H7 (cell line): Measurements from ENCODE around the gene IFT43. TPM values are rescaled to one million over a fixed set of nuclear protein-coding genes. Genes with fewer than 3 reads are reported as not detected.

ENCODE experiments used
- DNase-seq: peaks from one replicate; pipeline ENCODE4 v3.0.0; 2012
- H3K27me3 ChIP-seq: 2 replicates; pipeline ENCODE4 v1.6.0; 2011; ENCODE audit warnings: mild to moderate bottlenecking, low read length; ENCODE audit not compliant: control insufficient read depth, insufficient read depth
- H3K36me3 ChIP-seq: replicated peaks from 2 replicates; pipeline ENCODE4 v1.5.1; 2011; ENCODE audit warnings: low read length; ENCODE audit not compliant: control insufficient read depth, insufficient read depth
- H3K4me3 ChIP-seq: 2 replicates; pipeline ENCODE4 v1.5.1; 2011; ENCODE audit warnings: low read depth, mild to moderate bottlenecking, control low read depth, low read length, moderate library complexity; ENCODE audit not compliant: insufficient read depth
- total RNA-seq: library from RNA; depleted of rRNA; stranded (reverse); fragments of >200 nt; shearing (Covaris generic); gene quantifications from 2 replicates; pipeline ENCODE4 v1.2.3, GENCODE V29; 2014

The IFT43 gene
- total RNA-seq, 1 experiment from 2014 or later, result 24.6 TPM

DNA sequence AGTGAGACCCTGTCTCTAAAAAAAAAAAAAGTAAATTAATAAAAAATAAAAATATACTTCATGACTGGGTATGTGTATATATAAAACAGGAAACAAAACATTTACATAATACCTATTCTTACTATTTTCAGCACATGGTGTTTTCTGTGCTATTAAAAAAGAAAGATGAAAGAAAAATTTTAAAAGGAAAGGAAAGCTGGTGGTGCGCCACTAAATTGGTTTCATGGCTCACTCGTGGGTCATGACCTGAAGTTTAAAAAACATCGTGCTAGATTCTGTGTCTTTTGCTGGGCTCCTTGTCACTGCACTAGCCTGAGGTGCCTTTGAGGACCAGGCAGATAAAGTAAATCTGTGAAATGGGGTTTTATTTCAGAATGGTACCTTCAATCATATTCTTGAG lies 69.8 kb downstream of the IFT43 start:
- no peak for DNase-seq
- H3K27me3 ChIP-seq, result no peaks in the 10 kb centered on the region
- H3K36me3 ChIP-seq, result no peaks in the 10 kb centered on the region
- no peak overlapping the region for H3K4me3 ChIP-seq

- peak; percentile 59 for DNase-seq
- no peaks in the 10 kb centered on the region for H3K27me3 ChIP-seq
- no peak overlapping the region for H3K4me3 ChIP-seq
- H3K36me3 ChIP-seq, result no peaks in the 10 kb centered on the region
Measured at GRCh38 chr14:76056128-76056527, 70.6 kb downstream of the IFT43 start.

DNA sequence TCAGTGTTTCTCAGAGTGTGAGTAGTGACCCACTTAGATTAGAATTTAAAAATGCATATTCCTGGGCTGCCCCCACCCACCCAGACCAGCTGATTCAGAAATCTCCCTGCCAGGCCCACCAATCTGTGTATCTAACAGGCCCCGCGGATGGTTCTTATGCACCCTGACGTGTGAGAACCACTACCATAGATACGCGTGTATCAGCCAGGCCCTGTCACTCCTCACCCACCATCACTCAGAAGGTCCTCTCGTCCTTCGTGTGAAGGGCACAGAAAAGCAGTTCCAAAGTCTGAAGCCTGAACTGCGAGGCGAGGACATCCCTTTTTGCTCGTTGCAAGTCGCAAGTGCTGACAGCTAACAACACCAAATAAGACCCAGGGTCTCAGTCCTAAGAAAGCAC lies 72.4 kb downstream of the IFT43 start:
- no peak for DNase-seq
- Histone ChIP-seq H3K36me3 (no peaks in the 10 kb centered on the region), H3K27me3 (no peaks in the 10 kb centered on the region), H3K4me3 (no peak overlapping the region)

DNA sequence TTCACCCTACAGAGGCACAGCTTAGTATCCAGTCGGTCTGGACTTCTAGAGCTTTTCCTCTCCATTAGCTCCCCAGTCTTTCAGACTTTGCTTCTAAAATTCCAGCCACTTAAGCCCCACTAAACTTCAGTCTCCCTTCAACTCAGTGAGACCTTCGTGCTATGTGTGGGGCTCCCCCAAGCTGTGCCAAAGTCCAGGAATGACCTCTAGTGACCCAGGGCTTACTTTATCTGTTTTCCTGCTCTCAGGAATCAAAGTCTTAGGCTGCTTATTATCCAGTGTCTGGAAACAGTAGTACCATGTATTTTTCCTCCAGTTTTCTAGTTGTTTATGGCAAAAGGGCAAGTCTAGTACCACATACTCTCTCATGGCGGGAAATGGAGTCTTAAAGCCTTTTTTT lies 77.8 kb downstream of the IFT43 start:
- no peaks in the 10 kb centered on the region for H3K27me3 ChIP-seq
- no peaks in the 10 kb centered on the region for H3K36me3 ChIP-seq
- DNase-seq, result no peak
- H3K4me3 ChIP-seq, result no peak overlapping the region

DNA sequence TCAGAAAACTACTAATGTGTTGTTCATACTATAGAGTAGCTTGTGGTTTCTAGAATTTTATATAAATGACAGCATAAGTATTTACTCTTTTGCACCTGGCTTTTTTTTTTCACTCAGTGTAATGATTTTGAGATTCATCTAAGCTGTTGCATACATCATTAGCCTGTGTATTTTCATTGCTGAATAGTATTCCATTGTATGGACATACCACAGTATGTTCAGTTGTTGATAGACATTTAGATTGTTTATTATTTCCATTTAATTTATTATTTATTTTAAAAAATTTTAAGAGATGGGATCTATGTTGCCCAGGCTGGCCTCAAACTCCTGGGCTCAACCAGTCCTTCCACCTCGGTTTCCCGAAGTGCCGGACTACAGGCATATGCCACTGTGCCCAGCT lies 80.0 kb downstream of the IFT43 start:
- Histone ChIP-seq H3K4me3 (no peak overlapping the region), H3K36me3 (no peaks in the 10 kb centered on the region), H3K27me3 (no peaks in the 10 kb centered on the region)
- DNase-seq, result no peak

- no peaks in the 10 kb centered on the region for H3K36me3 ChIP-seq
- H3K27me3 ChIP-seq, result no peaks in the 10 kb centered on the region
- no peak for DNase-seq
- H3K4me3 ChIP-seq, result no peak overlapping the region
Measured at GRCh38 chr14:76067536-76067935, 82.0 kb downstream of the IFT43 start.

GRCh38 chr14:76073717-76074116 lies 88.2 kb downstream of the IFT43 start:
- Histone ChIP-seq H3K36me3 (no peaks in the 10 kb centered on the region; the same call in 1 of the 2 replicates), H3K4me3 (no peak overlapping the region), H3K27me3 (no peaks in the 10 kb centered on the region)
- DNase-seq, result no peak

DNA sequence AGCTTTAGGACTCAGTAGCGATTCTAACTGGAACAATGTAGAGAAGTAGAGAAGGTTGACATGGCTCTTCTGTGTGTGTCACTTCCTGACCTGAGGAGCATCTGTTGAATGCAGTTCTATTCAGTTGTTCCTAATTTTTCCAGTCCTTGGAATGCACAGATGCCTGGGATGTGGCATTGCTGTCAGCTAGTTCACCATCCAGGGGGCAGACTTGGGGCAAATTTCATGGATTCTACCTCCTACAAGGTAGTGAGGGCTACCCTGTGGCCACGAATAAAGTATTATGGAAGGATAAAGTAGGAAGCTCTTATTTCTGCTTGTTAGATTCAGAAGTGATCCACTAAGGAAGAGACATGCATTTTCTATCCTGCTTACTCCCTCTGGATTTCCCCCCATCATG lies 91.8 kb downstream of the IFT43 start:
- Histone ChIP-seq H3K36me3 (no peaks in the 10 kb centered on the region; the same call in 1 of the 2 replicates), H3K4me3 (no peak overlapping the region), H3K27me3 (no peaks in the 10 kb centered on the region)
- DNase-seq, result peak; percentile 52

GRCh38 chr14:76078501-76078900 lies 92.9 kb downstream of the IFT43 start:
- Histone ChIP-seq H3K4me3 (no peak overlapping the region), H3K36me3 (no peaks in the 10 kb centered on the region; the same call in 1 of the 2 replicates), H3K27me3 (no peaks in the 10 kb centered on the region)
- peak; percentile 17 for DNase-seq

- Histone ChIP-seq H3K36me3 (no peaks in the 10 kb centered on the region), H3K4me3 (no peak overlapping the region), H3K27me3 (no peaks in the 10 kb centered on the region)
- DNase-seq, result no peak
Measured at GRCh38 chr14:76080025-76080424, 94.5 kb downstream of the IFT43 start.

DNA sequence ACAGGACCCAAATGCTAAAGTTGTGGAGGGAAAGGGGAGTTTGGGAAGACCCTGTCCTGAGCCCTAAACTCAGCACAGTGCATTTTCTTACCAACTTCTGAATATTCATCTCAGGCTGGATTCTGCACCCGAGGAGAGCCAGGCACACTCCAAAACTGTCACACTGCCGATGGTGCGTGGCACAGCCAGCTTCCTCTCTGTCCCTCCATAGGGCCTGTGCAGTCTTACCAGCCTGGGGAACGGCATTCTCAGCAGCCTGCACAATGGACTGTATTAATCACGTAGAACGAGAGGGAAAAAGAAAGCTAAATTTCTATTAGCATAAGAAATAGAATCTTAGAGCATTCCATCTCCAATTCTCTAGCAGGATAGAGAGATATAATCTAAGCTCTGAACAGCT lies 94.9 kb downstream of the IFT43 start:
- peak; percentile 10 for DNase-seq
- Histone ChIP-seq H3K4me3 (no peak overlapping the region), H3K27me3 (no peaks in the 10 kb centered on the region), H3K36me3 (no peaks in the 10 kb centered on the region)

GRCh38 chr14:76081642-76082041 lies 96.1 kb downstream of the IFT43 start:
- Histone ChIP-seq H3K36me3 (no peaks in the 10 kb centered on the region), H3K27me3 (no peaks in the 10 kb centered on the region), H3K4me3 (no peak overlapping the region)
- no peak for DNase-seq

GRCh38 chr14:76083796-76084765 lies 98.5 kb downstream of the IFT43 start:
- H3K27me3 ChIP-seq, result no peaks in the 10 kb centered on the region
- peak; percentile 78 for DNase-seq
- no peaks in the 10 kb centered on the region for H3K36me3 ChIP-seq
- H3K4me3 ChIP-seq, result no peak overlapping the region

DNA sequence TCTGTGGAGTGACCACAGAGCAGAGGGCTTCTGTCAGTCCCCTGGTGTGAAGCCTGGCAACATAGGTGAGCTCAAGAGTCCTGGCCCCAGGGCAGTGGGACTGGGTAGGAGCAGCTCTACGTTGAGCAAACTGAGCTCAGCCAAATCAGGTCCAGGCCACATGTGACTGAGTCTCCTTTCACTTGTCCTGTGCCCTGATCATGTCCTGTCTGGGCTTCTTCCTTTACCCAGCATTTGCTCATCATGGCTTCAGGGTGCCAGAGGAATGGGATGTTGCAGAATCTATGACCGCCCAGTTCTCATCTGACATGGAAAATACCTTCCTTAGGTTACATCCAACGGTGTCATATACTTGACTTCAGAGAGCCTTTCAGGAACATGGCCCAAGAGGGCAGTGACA lies 99.8 kb downstream of the IFT43 start:
- Histone ChIP-seq H3K4me3 (no peak overlapping the region), H3K36me3 (no peaks in the 10 kb centered on the region), H3K27me3 (no peaks in the 10 kb centered on the region)
- peak; percentile 14 for DNase-seq

DNA sequence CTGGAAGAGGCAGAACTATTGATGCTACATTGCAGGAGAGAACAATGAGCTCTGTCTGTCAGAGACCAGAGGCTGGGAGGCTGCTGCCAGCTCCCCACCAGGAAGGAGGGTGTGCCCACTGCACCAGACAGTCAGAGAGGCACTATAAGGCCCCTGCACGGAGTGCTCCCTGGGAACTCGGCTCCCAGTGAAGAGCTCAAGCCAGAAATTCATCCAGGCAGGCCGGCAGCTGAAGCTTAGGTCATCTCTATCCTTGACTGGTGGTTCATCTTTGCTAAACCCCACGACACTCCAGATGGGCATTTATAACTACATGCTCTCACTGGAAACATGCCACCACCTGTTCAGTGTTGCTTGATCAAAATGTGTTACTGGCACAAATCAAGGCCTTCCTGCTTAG lies 101.1 kb downstream of the IFT43 start:
- Histone ChIP-seq H3K27me3 (no peaks in the 10 kb centered on the region; the same call in 1 of the 2 replicates), H3K36me3 (no peaks in the 10 kb centered on the region), H3K4me3 (no peak overlapping the region)
- DNase-seq, result peak; percentile 10
